Liver (tissue), 9 donors: ENCODE data around the gene PLXNB2. TPM values are rescaled to one million over a fixed set of nuclear protein-coding genes. Genes with fewer than 3 reads are reported as not detected.

ENCODE experiments used
- DNase-seq: peaks from one replicate; pipeline ENCODE4 v3.0.0-alpha.2; 2017; ENCODE audit warnings: low spot score
- H3K27ac ChIP-seq, 2 donors: one replicate each; pipeline ENCODE4 v1.7.0; 2013; ENCODE audit warnings: inconsistent platforms in 2 of 2, low read length in 2 of 2, control low read depth in 1 of 2, low read depth in 1 of 2, mild to moderate bottlenecking in 1 of 2
- H3K27me3 ChIP-seq, 4 donors: one replicate each; pipeline versions ENCODE4 v1.6.1 to v1.7.0; 2013; ENCODE audit warnings: low read length in 3 of 4, inconsistent platforms in 1 of 4, mild to moderate bottlenecking in 1 of 4, moderate library complexity in 1 of 4; ENCODE audit not compliant: control insufficient read depth in 4 of 4, insufficient read depth in 4 of 4
- H3K36me3 ChIP-seq, 4 donors: one replicate each; pipeline versions ENCODE4 v1.6.1 to v1.7.0; 2013; ENCODE audit warnings: low read length in 3 of 4, mild to moderate bottlenecking in 3 of 4, low read depth in 1 of 4, moderate library complexity in 1 of 4; ENCODE audit not compliant: control insufficient read depth in 4 of 4, insufficient read depth in 3 of 4
- H3K4me1 ChIP-seq, 4 donors: one replicate each; pipeline versions ENCODE4 v1.6.1 to v1.7.0; 2013; ENCODE audit warnings: low read length in 3 of 4, mild to moderate bottlenecking in 3 of 4, moderate library complexity in 1 of 4; ENCODE audit not compliant: control insufficient read depth in 4 of 4, insufficient read depth in 4 of 4
- H3K4me3 ChIP-seq, 3 donors: one replicate each; pipeline versions ENCODE4 v1.6.1 to v1.7.0; 2013; ENCODE audit warnings: low read length in 3 of 3, control low read depth in 1 of 3, low read depth in 1 of 3, mild to moderate bottlenecking in 1 of 3
- H3K9ac ChIP-seq, 2 donors: one replicate each; pipeline ENCODE4 v1.7.0; 2013; ENCODE audit warnings: low read length in 2 of 2, mild to moderate bottlenecking in 2 of 2, moderate library complexity in 2 of 2, control low read depth in 1 of 2, low read depth in 1 of 2
- H3K9me3 ChIP-seq, 4 donors: one replicate each; pipeline versions ENCODE4 v1.6.1 to v1.7.0; 2013; ENCODE audit warnings: low read length in 3 of 4; ENCODE audit not compliant: control insufficient read depth in 4 of 4
- ATF3 ChIP-seq: IDR thresholded peaks from 2 replicates; pipeline ENCODE4 v1.6.1; 2016; ENCODE audit warnings: antibody characterized with exemption
- CTCF ChIP-seq: fragments of 150-350 bp; IDR thresholded peaks from 2 replicates; pipeline ENCODE4 v1.5.1; 2017; ENCODE audit warnings: improper control_type of control experiment, low read depth, low read length; ENCODE audit not compliant: missing input control
- EGR1 ChIP-seq, 2 donors: IDR thresholded peaks; 2 replicates each; pipeline ENCODE4 v1.6.1; 2016 to 2018; ENCODE audit warnings: antibody characterized with exemption in 2 of 2, low read depth in 2 of 2
- FOXA1 ChIP-seq: IDR thresholded peaks from 2 replicates; pipeline ENCODE4 v1.6.1; 2016; ENCODE audit warnings: antibody characterized with exemption
- FOXA2 ChIP-seq: IDR thresholded peaks from 2 replicates; pipeline ENCODE4 v1.6.1; 2016; ENCODE audit warnings: antibody characterized with exemption
- GABPA ChIP-seq, 2 donors: IDR thresholded peaks in 1 of 2; conservative IDR thresholded peaks in 1 of 2; 2 replicates each; pipeline ENCODE4 v1.6.1; 2016; ENCODE audit warnings: antibody characterized with exemption in 2 of 2, mild to moderate bottlenecking in 1 of 2, moderate library complexity in 1 of 2
- HNF4A ChIP-seq, 2 donors: conservative IDR thresholded peaks; 2 replicates each; pipeline ENCODE4 v1.6.1; 2016; ENCODE audit warnings: antibody characterized with exemption in 2 of 2, mild to moderate bottlenecking in 2 of 2
- JUND ChIP-seq, 2 donors: IDR thresholded peaks; 2 replicates each; pipeline ENCODE4 v1.6.1; 2016; ENCODE audit warnings: antibody characterized with exemption in 2 of 2
- MAX ChIP-seq: IDR thresholded peaks from 2 replicates; pipeline ENCODE4 v1.6.1; 2016; ENCODE audit warnings: antibody characterized with exemption
- NR2F2 ChIP-seq: IDR thresholded peaks from 2 replicates; pipeline ENCODE4 v1.6.1; 2016; ENCODE audit warnings: antibody characterized with exemption
- RAD21 ChIP-seq, 2 donors: IDR thresholded peaks; 2 replicates each; pipeline ENCODE4 v1.6.1; 2016; ENCODE audit warnings: antibody characterized with exemption in 2 of 2, mild to moderate bottlenecking in 2 of 2
- REST ChIP-seq: IDR thresholded peaks from 2 replicates; pipeline ENCODE4 v1.6.1; 2016; ENCODE audit warnings: antibody characterized with exemption, mild to moderate bottlenecking
- RXRA ChIP-seq, 2 donors: IDR thresholded peaks; 2 replicates each; pipeline ENCODE4 v1.6.1; 2017 to 2018; ENCODE audit warnings: antibody characterized with exemption in 2 of 2, mild to moderate bottlenecking in 1 of 2
- SP1 ChIP-seq: IDR thresholded peaks from 2 replicates; pipeline ENCODE4 v1.6.1; 2018; ENCODE audit warnings: antibody characterized with exemption, mild to moderate bottlenecking
- TAF1 ChIP-seq: conservative IDR thresholded peaks from 2 replicates; pipeline ENCODE4 v1.6.1; 2016; ENCODE audit warnings: antibody characterized with exemption, mild to moderate bottlenecking
- YY1 ChIP-seq: IDR thresholded peaks from 2 replicates; pipeline ENCODE4 v1.6.1; 2016; ENCODE audit warnings: antibody characterized with exemption, mild to moderate bottlenecking
- WGBS: extraction: QIAGEN DNeasy Blood & Tissue Kit; methylation state at CpG from one replicate; pipeline ENCODE4 v1.1.7; 2013; 5-methylcytosine and 5-hydroxymethylcytosine counted together
- polyA plus RNA-seq, 2 donors: library from polyadenylated mRNA; stranded (reverse) in 1 of 2; unstranded in 1 of 2; fragments of 200-250 nt in 1 of 2; fragments of >200 nt in 1 of 2; fragmentation: Nextera tagmentation in 1 of 2; extraction: Ambion mirVana in 1 of 2; gene quantifications; one replicate each; pipeline versions ENCODE4 v1.2.1 to v1.2.3, GENCODE V29; 2013 to 2015
- total RNA-seq, 2 donors: library from RNA; depleted of rRNA; stranded (reverse); fragments of >200 nt; gene quantifications; one replicate each; pipeline ENCODE4 v1.2.3, GENCODE V29; 2014
- donor health status: healthy.
- donor health status: healthy.
- donor health status: healthy.
- donor health status: healthy.
- donor health status: healthy.

The PLXNB2 gene
- total and polyA plus RNA-seq, 4 donors: 28.8 to 95.7 (median 73.9) TPM

GRCh38 chr22:50311606-50312351 is 4.3 kb upstream of the PLXNB2 start:
- no peaks in the 10 kb centered on the region for H3K36me3 ChIP-seq
- no peak for DNase-seq
- no peak overlapping the region for H3K9ac ChIP-seq
- no peak overlapping the region for H3K4me3 ChIP-seq
- peaks cover 0 to 18% (median 5%) of the 10 kb centered on the region in 4 donors for H3K4me1 ChIP-seq
- H3K27ac ChIP-seq: no peak overlapping the region
- TF ChIP-seq MAX: no peak
- TF ChIP-seq REST: no peak
- TF ChIP-seq FOXA2: no peak
- TF ChIP-seq EGR1 (IDR thresholded peaks at IDR 0.05; ENCODE audit: low read depth in 2 of 2): no peak
- TF ChIP-seq RAD21 (IDR thresholded peaks at IDR 0.05): no peak
- no peak for TF ChIP-seq NR2F2
- no peak for TF ChIP-seq TAF1
- TF ChIP-seq JUND (IDR thresholded peaks at IDR 0.05): no peak
- no peak for TF ChIP-seq SP1
- TF ChIP-seq RXRA (IDR thresholded peaks at IDR 0.05): no peak
- TF ChIP-seq CTCF: no peak
- no peak for TF ChIP-seq GABPA (IDR thresholded peaks at IDR 0.05 in 1 of 2, conservative IDR thresholded peaks at IDR 0.05 in 1 of 2)
- no peak for TF ChIP-seq HNF4A (conservative IDR thresholded peaks at IDR 0.05)
- no peak for TF ChIP-seq ATF3
- no peak for TF ChIP-seq FOXA1
- H3K9me3 ChIP-seq: no peaks in the 10 kb centered on the region
- H3K27me3 ChIP-seq: no peaks in the 10 kb centered on the region
- 95% methylated on average over 23 of the region's 23 CpGs for WGBS

GRCh38 chr22:50310949-50311444 is 3.6 kb upstream of the PLXNB2 start:
- H3K27me3 ChIP-seq: no peaks in the 10 kb centered on the region
- TF ChIP-seq FOXA1 (no peak), RAD21 (IDR thresholded peaks at IDR 0.05) (no peak), GABPA (IDR thresholded peaks at IDR 0.05 in 1 of 2, conservative IDR thresholded peaks at IDR 0.05 in 1 of 2) (no peak), CTCF (no peak), YY1 (no peak)
- WGBS: 89% methylated on average over 16 of the region's 16 CpGs
- H3K9me3 ChIP-seq: no peaks in the 10 kb centered on the region
- H3K9ac ChIP-seq: no peak overlapping the region
- no peak overlapping the region for H3K27ac ChIP-seq
- no peak for DNase-seq
- peaks cover 0 to 24% (median 7%) of the 10 kb centered on the region in 4 donors for H3K4me1 ChIP-seq
- no peak overlapping the region for H3K4me3 ChIP-seq
- no peaks in the 10 kb centered on the region for H3K36me3 ChIP-seq
